ENCODE data around the gene PAX3.

DNA sequence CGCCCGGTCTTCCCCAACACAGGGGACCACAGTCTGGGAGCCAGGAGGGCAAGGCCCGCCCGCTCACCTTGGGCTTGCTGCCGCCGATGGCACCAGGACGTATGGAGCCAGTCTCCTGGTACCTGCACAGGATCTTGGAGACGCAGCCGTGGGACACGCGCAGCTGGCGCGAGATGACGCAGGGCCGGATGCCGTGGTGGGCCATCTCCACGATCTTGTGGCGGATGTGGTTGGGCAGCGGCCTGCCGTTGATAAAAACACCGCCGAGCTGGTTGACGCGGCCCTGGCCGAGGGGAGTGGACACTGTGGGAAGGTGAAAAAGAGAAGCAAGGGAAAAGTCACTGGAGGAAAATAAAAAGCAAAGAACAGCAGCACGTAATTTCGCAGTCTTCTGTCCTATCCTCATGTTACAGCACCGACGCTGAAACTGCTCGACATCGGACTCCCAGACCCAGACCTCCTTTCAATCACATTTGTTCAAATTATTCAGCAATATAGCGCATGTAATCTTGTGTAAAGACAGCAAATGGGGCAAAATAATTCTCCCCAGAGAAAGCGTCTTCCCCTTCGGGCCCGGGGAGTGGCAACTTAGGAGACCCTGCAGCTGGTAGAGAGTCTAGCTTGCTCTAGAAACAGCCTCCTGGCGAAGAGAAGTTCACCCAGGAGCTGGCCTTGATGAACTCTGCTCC, 1.7 kb downstream of the PAX3 start:
- TF ChIP-seq, protein P1, sequence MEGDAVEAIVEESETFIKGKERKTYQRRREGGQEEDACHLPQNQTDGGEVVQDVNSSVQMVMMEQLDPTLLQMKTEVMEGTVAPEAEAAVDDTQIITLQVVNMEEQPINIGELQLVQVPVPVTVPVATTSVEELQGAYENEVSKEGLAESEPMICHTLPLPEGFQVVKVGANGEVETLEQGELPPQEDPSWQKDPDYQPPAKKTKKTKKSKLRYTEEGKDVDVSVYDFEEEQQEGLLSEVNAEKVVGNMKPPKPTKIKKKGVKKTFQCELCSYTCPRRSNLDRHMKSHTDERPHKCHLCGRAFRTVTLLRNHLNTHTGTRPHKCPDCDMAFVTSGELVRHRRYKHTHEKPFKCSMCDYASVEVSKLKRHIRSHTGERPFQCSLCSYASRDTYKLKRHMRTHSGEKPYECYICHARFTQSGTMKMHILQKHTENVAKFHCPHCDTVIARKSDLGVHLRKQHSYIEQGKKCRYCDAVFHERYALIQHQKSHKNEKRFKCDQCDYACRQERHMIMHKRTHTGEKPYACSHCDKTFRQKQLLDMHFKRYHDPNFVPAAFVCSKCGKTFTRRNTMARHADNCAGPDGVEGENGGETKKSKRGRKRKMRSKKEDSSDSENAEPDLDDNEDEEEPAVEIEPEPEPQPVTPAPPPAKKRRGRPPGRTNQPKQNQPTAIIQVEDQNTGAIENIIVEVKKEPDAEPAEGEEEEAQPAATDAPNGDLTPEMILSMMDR (IDR thresholded peaks at IDR 0.05 in 2 of 3, conservative IDR thresholded peaks at IDR 0.05 in 1 of 3; ENCODE audit: borderline replicate concordance in 1 of 3, insufficient read depth in 1 of 3, low read depth in 2 of 3, low read length in 2 of 3): no peak
- TF ChIP-seq RAD21 (IDR thresholded peaks at IDR 0.05; ENCODE audit: low read depth) (no peak), SP1 (IDR thresholded peaks at IDR 0.05; ENCODE audit: low read depth) (no peak), EZH2 (IDR thresholded peaks at IDR 0.05) (no peak), POLR2AphosphoS5 (IDR thresholded peaks at IDR 0.05; ENCODE audit: low read depth, low read length) (no peak), CBX3 (IDR thresholded peaks at IDR 0.05; ENCODE audit: low read depth) (no peak), ZFX (IDR thresholded peaks at IDR 0.05) (no peak), POLR2A (IDR thresholded peaks at IDR 0.05; ENCODE audit: borderline replicate concordance, extremely low read depth, insufficient read depth, insufficient read length) (no peak), TCF7L2 (IDR thresholded peaks at IDR 0.05; ENCODE audit: borderline replicate concordance, extremely low read depth, insufficient read depth, insufficient read length) (no peak), CEBPB (IDR thresholded peaks at IDR 0.05; ENCODE audit: low read depth) (no peak), ELF1 (IDR thresholded peaks at IDR 0.05; ENCODE audit: borderline replicate concordance, low read depth) (no peak)
- TF ChIP-seq, protein P2, sequence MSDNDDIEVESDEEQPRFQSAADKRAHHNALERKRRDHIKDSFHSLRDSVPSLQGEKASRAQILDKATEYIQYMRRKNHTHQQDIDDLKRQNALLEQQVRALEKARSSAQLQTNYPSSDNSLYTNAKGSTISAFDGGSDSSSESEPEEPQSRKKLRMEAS (IDR thresholded peaks at IDR 0.05): no peak
- TF ChIP-seq, protein P3, sequence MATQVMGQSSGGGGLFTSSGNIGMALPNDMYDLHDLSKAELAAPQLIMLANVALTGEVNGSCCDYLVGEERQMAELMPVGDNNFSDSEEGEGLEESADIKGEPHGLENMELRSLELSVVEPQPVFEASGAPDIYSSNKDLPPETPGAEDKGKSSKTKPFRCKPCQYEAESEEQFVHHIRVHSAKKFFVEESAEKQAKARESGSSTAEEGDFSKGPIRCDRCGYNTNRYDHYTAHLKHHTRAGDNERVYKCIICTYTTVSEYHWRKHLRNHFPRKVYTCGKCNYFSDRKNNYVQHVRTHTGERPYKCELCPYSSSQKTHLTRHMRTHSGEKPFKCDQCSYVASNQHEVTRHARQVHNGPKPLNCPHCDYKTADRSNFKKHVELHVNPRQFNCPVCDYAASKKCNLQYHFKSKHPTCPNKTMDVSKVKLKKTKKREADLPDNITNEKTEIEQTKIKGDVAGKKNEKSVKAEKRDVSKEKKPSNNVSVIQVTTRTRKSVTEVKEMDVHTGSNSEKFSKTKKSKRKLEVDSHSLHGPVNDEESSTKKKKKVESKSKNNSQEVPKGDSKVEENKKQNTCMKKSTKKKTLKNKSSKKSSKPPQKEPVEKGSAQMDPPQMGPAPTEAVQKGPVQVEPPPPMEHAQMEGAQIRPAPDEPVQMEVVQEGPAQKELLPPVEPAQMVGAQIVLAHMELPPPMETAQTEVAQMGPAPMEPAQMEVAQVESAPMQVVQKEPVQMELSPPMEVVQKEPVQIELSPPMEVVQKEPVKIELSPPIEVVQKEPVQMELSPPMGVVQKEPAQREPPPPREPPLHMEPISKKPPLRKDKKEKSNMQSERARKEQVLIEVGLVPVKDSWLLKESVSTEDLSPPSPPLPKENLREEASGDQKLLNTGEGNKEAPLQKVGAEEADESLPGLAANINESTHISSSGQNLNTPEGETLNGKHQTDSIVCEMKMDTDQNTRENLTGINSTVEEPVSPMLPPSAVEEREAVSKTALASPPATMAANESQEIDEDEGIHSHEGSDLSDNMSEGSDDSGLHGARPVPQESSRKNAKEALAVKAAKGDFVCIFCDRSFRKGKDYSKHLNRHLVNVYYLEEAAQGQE (IDR thresholded peaks at IDR 0.05; ENCODE audit: low read depth): no peak
